Ishikawa (cell line): ENCODE measurements around the gene P2RX1.

Experiments
- CEBPB ChIP-seq: IDR thresholded peaks from 2 replicates; pipeline ENCODE4 v1.6.1; 2012
- CREB1 ChIP-seq: IDR thresholded peaks from 2 replicates; pipeline ENCODE4 v1.6.1; 2012; ENCODE audit warnings: low read depth
- EP300 ChIP-seq: IDR thresholded peaks from 2 replicates; pipeline ENCODE4 v1.6.1; 2012; ENCODE audit warnings: borderline replicate concordance
- FOXM1 ChIP-seq: IDR thresholded peaks from 2 replicates; pipeline ENCODE4 v1.6.1; 2012; ENCODE audit warnings: low read depth, borderline replicate concordance
- NFIC ChIP-seq: IDR thresholded peaks from 2 replicates; pipeline ENCODE4 v1.6.1; 2012
- RAD21 ChIP-seq: IDR thresholded peaks from 2 replicates; pipeline ENCODE4 v1.6.1; 2012; ENCODE audit warnings: low read depth
- TAF1 ChIP-seq: IDR thresholded peaks from 2 replicates; pipeline ENCODE4 v1.6.1; 2012; ENCODE audit warnings: low read depth, mild to moderate bottlenecking
- YY1 ChIP-seq: IDR thresholded peaks from 2 replicates; pipeline ENCODE4 v1.6.1; 2012; ENCODE audit warnings: low read depth
- ZBTB7A ChIP-seq: IDR thresholded peaks from 2 replicates; pipeline ENCODE4 v1.6.1; 2012; ENCODE audit warnings: low read depth
- TF ChIP-seq, protein P1 (sequence below): IDR thresholded peaks from 2 replicates; pipeline ENCODE4 v1.6.1; 2012
- TF ChIP-seq, protein P2 (sequence below): IDR thresholded peaks from 2 replicates; pipeline ENCODE4 v1.6.1; 2012; ENCODE audit warnings: low read depth, mild to moderate bottlenecking
- TF ChIP-seq, protein P3 (sequence below): IDR thresholded peaks from 2 replicates; pipeline ENCODE4 v1.6.1; 2012

DNA sequence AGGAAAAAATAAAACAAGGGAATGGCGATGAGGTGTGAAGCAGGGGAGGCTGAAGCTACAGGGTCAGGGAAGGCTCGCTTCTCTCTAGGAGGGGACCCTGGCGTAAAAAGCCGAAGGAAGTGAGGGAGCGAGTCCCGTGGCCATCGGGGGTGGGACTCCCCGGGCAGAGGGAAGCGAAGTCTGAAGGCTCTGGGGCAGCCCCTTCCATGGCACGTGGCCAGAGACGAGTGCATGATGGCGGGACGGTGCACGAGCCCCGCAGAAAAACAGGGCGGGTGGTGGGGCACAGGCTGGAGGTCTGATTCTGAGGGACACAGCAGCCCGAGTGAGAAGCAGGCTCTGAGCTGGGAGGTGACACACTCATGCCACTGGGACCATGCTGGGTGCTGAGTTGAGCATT is 49.2 kb downstream of the P2RX1 start:
- TF ChIP-seq RAD21 (no peak), ZBTB7A (no peak), CEBPB (no peak), CREB1 (no peak), EP300 (no peak), TAF1 (no peak), YY1 (no peak), NFIC (no peak), FOXM1 (no peak)
- TF ChIP-seq, protein P1, sequence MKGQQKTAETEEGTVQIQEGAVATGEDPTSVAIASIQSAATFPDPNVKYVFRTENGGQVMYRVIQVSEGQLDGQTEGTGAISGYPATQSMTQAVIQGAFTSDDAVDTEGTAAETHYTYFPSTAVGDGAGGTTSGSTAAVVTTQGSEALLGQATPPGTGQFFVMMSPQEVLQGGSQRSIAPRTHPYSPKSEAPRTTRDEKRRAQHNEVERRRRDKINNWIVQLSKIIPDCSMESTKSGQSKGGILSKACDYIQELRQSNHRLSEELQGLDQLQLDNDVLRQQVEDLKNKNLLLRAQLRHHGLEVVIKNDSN = no peak
- TF ChIP-seq, protein P2, sequence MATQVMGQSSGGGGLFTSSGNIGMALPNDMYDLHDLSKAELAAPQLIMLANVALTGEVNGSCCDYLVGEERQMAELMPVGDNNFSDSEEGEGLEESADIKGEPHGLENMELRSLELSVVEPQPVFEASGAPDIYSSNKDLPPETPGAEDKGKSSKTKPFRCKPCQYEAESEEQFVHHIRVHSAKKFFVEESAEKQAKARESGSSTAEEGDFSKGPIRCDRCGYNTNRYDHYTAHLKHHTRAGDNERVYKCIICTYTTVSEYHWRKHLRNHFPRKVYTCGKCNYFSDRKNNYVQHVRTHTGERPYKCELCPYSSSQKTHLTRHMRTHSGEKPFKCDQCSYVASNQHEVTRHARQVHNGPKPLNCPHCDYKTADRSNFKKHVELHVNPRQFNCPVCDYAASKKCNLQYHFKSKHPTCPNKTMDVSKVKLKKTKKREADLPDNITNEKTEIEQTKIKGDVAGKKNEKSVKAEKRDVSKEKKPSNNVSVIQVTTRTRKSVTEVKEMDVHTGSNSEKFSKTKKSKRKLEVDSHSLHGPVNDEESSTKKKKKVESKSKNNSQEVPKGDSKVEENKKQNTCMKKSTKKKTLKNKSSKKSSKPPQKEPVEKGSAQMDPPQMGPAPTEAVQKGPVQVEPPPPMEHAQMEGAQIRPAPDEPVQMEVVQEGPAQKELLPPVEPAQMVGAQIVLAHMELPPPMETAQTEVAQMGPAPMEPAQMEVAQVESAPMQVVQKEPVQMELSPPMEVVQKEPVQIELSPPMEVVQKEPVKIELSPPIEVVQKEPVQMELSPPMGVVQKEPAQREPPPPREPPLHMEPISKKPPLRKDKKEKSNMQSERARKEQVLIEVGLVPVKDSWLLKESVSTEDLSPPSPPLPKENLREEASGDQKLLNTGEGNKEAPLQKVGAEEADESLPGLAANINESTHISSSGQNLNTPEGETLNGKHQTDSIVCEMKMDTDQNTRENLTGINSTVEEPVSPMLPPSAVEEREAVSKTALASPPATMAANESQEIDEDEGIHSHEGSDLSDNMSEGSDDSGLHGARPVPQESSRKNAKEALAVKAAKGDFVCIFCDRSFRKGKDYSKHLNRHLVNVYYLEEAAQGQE = no peak
- TF ChIP-seq, protein P3, sequence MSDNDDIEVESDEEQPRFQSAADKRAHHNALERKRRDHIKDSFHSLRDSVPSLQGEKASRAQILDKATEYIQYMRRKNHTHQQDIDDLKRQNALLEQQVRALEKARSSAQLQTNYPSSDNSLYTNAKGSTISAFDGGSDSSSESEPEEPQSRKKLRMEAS = no peak
